Astrocyte of the cerebellum (primary cell): Measurements from ENCODE around the gene AVEN.
A peak's percentile ranks its signal among the peaks of the same experiment; 100 is the strongest.

Experiments used
- DNase-seq: peaks from one replicate; pipeline ENCODE4 v3.0.0-alpha.2; 2011; ENCODE audit warnings: low read depth
- H3K4me3 ChIP-seq: 2 replicates; pipeline ENCODE4 v1.5.1; 2011; ENCODE audit warnings: mild to moderate bottlenecking, low read depth, low read length, moderate library complexity
- in situ Hi-C: cut with HindIII; loops from 2 replicates; pipeline ENCODE4 v1.10.0; 2017; ENCODE audit warnings: low sequenced_read_pairs
- TF ChIP-seq, protein P1 (sequence below): IDR thresholded peaks from 2 replicates; pipeline ENCODE4 v1.5.1; 2012; ENCODE audit warnings: low read length, low read depth, moderate library complexity, mild to moderate bottlenecking; ENCODE audit errors: missing control alignments

Gene AVEN

DNA sequence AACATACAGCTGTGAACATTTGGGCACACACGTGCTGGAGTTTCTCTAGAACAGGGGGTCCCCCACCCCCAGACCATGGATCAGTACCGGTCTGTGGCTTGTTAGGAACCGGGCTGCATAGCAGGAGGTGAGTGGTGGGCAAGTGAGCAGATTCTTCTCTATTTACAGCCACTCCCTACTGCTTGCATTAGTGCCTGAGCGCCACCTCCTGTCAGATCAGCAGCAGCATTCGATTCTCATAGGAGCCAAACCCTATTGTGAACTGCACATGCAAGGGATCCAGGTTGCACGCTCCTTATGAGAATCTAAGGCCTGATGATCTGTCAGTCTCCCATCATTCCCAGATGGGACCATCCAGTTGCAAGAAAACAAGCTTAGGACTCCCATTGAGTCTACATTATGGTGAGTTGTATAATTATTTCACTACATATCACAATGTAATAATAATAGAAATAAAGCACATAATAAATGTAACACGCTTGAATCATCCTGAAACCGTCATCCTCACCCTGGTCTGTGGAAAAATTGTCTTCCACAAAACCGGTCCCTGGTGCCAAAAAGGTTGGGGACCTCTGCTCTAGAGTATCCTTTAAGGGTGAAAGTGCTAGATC, 44.9 kb downstream of the AVEN start:
- in situ Hi-C loops, result no loop called here
- TF ChIP-seq, protein P1, sequence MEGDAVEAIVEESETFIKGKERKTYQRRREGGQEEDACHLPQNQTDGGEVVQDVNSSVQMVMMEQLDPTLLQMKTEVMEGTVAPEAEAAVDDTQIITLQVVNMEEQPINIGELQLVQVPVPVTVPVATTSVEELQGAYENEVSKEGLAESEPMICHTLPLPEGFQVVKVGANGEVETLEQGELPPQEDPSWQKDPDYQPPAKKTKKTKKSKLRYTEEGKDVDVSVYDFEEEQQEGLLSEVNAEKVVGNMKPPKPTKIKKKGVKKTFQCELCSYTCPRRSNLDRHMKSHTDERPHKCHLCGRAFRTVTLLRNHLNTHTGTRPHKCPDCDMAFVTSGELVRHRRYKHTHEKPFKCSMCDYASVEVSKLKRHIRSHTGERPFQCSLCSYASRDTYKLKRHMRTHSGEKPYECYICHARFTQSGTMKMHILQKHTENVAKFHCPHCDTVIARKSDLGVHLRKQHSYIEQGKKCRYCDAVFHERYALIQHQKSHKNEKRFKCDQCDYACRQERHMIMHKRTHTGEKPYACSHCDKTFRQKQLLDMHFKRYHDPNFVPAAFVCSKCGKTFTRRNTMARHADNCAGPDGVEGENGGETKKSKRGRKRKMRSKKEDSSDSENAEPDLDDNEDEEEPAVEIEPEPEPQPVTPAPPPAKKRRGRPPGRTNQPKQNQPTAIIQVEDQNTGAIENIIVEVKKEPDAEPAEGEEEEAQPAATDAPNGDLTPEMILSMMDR, result peak; percentile 59
- no peak for DNase-seq
- no peak overlapping the region for H3K4me3 ChIP-seq

DNA sequence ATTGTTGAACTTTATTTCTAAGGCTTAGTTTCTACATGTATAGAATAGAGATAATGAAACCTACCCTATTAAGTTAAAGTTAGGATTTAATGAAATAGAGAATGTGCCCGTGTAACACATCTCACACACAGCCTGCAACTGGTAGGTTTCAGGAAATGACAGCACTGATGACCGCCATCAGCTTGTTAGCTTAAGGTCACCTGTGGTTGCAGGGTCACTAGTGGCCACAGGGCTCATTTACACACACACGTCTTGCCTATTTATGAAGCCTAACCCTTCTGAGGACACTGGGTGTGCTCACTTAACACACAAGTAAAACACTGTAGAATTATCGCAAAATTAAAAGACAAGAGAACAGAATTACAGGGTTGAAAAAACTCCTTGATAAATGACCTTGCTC, 50.6 kb downstream of the AVEN start:
- TF ChIP-seq, protein P1, result no peak
- in situ Hi-C loops, result no loop called here
- no peak overlapping the region for H3K4me3 ChIP-seq
- DNase-seq, result no peak

DNA sequence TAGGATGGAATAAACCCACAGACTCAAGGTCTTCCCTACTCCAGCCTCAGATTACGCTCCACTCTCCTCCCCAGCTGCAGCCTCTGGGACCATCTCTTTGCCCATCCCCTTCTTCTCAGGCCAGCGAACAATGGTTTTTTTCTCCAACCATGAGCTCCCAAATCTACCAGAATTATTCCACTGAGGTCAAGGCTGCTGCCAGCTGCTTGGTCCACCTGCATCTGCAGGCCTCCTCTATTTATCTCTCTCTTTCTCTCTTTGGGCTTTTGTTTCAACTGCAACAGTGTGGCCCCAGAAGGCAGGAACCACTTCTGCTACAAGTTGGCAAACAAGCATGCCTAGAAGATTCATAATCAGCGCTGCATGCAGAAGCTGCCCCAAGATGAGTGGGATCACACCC, 51.6 kb downstream of the AVEN start:
- DNase-seq, result no peak
- H3K4me3 ChIP-seq, result no peak overlapping the region
- TF ChIP-seq, protein P1, result no peak
- in situ Hi-C loops, result no loop called here

DNA sequence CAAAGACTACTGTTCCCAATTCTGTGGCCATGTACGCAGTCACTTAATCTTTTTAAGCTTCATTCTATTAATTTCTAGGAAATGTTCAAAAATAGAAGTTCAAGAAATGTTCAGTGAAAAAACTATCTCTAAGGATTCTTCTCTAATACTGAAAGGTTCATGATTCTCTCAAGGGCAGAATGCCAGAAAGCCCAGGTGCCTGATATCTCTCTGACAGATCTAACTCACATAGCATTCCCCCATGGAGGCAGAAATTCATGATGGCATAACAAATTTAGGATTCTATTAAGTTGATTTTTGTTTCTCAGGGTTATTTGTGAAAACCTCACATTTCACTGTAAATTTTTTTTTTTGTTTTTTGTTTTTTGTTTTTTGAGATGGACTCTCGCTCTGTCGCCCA, 53.3 kb downstream of the AVEN start:
- no peak overlapping the region for H3K4me3 ChIP-seq
- in situ Hi-C loops, result no loop called here
- DNase-seq, result no peak
- TF ChIP-seq, protein P1, result no peak

DNA sequence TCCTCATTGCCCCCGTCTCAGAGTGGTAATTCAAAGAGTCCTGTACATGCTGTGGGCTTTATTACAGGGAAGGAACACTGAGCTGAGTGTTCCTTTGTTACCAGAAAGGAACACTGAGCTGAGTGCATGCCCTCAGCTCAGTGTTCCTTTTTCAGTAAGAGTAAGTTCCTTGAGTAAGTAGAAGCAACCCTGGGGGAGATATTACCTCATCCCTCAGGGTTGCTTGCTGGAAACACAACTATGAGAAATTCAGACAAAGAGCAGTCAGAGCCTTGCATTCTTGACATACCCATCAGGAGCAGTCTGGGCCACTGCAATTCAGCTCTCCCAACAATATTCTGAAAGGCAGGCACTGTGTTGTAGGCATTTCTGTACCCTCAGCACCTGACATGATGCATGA, 53.7 kb downstream of the AVEN start:
- no peak overlapping the region for H3K4me3 ChIP-seq
- in situ Hi-C loops, result no loop called here
- DNase-seq, result peak; percentile 69

DNA sequence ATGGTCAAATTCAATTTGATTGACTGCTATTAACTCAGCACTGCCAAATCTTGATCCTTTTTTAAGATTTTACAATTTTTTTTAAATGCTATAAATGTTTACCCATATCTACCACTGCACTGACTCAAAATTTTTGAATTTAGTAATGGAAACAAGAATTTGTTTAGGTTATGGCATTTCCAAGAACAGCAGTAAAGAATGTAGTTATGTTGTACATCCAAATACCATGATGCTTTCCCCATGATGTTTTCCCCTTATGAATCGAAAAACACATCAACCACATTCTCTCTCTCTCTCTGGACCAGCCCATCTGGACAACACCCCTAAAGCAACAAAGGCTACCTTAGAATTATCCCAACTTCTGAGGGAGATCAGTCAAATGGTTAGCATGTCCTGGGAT, 56.5 kb downstream of the AVEN start:
- no peak for DNase-seq
- in situ Hi-C loops, result no loop called here
- TF ChIP-seq, protein P1, result no peak

More for the DNA sequence above, 53.7 kb downstream of the AVEN start:
- TF ChIP-seq, protein P1, result no peak

More for the DNA sequence above, 56.5 kb downstream of the AVEN start:
- H3K4me3 ChIP-seq, result no peak overlapping the region
